ENCODE data around the gene NMNAT3.
A peak's percentile ranks its signal among the peaks of the same experiment; 100 is the strongest.

Gene NMNAT3

GRCh38 chr3:139676632-139677387, 962 bp downstream of the NMNAT3 start:
- H3K4me3 ChIP-seq, result peak overlapping the region; percentile 49 to 72 (median 62)
- peak overlapping the region in 4 of 21 experiments; percentile 55 to 85 (median 64) for H3K27ac ChIP-seq

- no peak overlapping the region for H3K27ac ChIP-seq
- no peak overlapping the region for H3K4me3 ChIP-seq
These were observed 1.7 kb downstream of the NMNAT3 start for GRCh38 chr3:139676108-139676507.

- no peak overlapping the region for H3K4me3 ChIP-seq
These were observed 2.4 kb downstream of the NMNAT3 start for GRCh38 chr3:139675327-139675726.

GRCh38 chr3:139674571-139675260, 3.1 kb downstream of the NMNAT3 start:
- no peak overlapping the region for H3K27ac ChIP-seq
- H3K4me3 ChIP-seq, result no peak overlapping the region

More at GRCh38 chr3:139675327-139675726, 2.4 kb downstream of the NMNAT3 start:
- no peak overlapping the region for H3K27ac ChIP-seq

- no peak overlapping the region for H3K4me3 ChIP-seq
- H3K27ac ChIP-seq, result no peak overlapping the region
These were observed 4.9 kb downstream of the NMNAT3 start for GRCh38 chr3:139672884-139673283.

- no peak overlapping the region for H3K4me3 ChIP-seq
- no peak overlapping the region for H3K27ac ChIP-seq
These were observed 5.7 kb downstream of the NMNAT3 start for GRCh38 chr3:139671863-139672646.

GRCh38 chr3:139671107-139671506, 6.7 kb downstream of the NMNAT3 start:
- Histone ChIP-seq H3K4me3 (no peak overlapping the region), H3K27ac (no peak overlapping the region)

GRCh38 chr3:139670196-139670595, 7.6 kb downstream of the NMNAT3 start:
- Histone ChIP-seq H3K27ac (no peak overlapping the region), H3K4me3 (no peak overlapping the region)

GRCh38 chr3:139668332-139668731, 9.4 kb downstream of the NMNAT3 start:
- Histone ChIP-seq H3K4me3 (no peak overlapping the region), H3K27ac (no peak overlapping the region)

- no peak overlapping the region for H3K27ac ChIP-seq
- no peak overlapping the region for H3K4me3 ChIP-seq
These were observed 12.8 kb downstream of the NMNAT3 start for GRCh38 chr3:139664958-139665357.

- no peak overlapping the region for H3K27ac ChIP-seq
- no peak overlapping the region for H3K4me3 ChIP-seq
These were observed 17.5 kb downstream of the NMNAT3 start for GRCh38 chr3:139660269-139660668.

GRCh38 chr3:139659511-139659910, 18.3 kb downstream of the NMNAT3 start:
- Histone ChIP-seq H3K4me3 (no peak overlapping the region), H3K27ac (no peak overlapping the region)

GRCh38 chr3:139657936-139658335, 19.8 kb downstream of the NMNAT3 start:
- H3K27ac ChIP-seq, result no peak overlapping the region

GRCh38 chr3:139657434-139657833, 20.3 kb downstream of the NMNAT3 start:
- Histone ChIP-seq H3K27ac (no peak overlapping the region), H3K4me3 (no peak overlapping the region)

More at GRCh38 chr3:139657936-139658335, 19.8 kb downstream of the NMNAT3 start:
- H3K4me3 ChIP-seq, result no peak overlapping the region

- H3K27ac ChIP-seq, result peak overlapping the region in 10 of 21 experiments; percentile 4 to 65 (median 45)
- H3K4me3 ChIP-seq, result no peak overlapping the region
These were observed 21.7 kb downstream of the NMNAT3 start for GRCh38 chr3:139655909-139656595.

- H3K27ac ChIP-seq, result peak overlapping the region in 14 of 21 experiments; percentile 2 to 65 (median 38)
These were observed 23.0 kb downstream of the NMNAT3 start for GRCh38 chr3:139654637-139655365.

GRCh38 chr3:139653582-139653981, 24.2 kb downstream of the NMNAT3 start:
- peak overlapping the region in 10 of 21 experiments; percentile 5 to 62 (median 37) for H3K27ac ChIP-seq

More at GRCh38 chr3:139654637-139655365, 23.0 kb downstream of the NMNAT3 start:
- no peak overlapping the region for H3K4me3 ChIP-seq

GRCh38 chr3:139652561-139652960, 25.2 kb downstream of the NMNAT3 start:
- Histone ChIP-seq H3K4me3 (no peak overlapping the region), H3K27ac (peak overlapping the region in 8 of 21 experiments; percentile 1 to 62 (median 24))

More at GRCh38 chr3:139653582-139653981, 24.2 kb downstream of the NMNAT3 start:
- H3K4me3 ChIP-seq, result no peak overlapping the region

Data from skin epidermis (tissue), 12 donors.